HL-60 (cell line): ENCODE data around the gene TUBGCP5.

Experiments
- DNase-seq, 2 experiments: peaks; one replicate each; pipeline ENCODE4 v3.0.0-alpha.2; 2010 to 2020; ENCODE audit warnings: low read depth in 1 of 2, low spot score in 1 of 2
- H3K27ac ChIP-seq: fragments of 250-450 bp; sonication (Bioruptor Pico); replicated peaks from 2 replicates; pipeline ENCODE4 v1.5.1; 2020; ENCODE audit warnings: mild to moderate bottlenecking, moderate library complexity
- H3K27me3 ChIP-seq: fragments of 250-450 bp; sonication (Bioruptor Pico); 2 replicates; pipeline ENCODE4 v1.5.1; 2021; ENCODE audit warnings: mild to moderate bottlenecking, moderate library complexity; ENCODE audit not compliant: insufficient read depth, poor library complexity, severe bottlenecking
- H3K4me3 ChIP-seq: replicated peaks from 2 replicates; pipeline ENCODE4 v1.5.1; 2011; ENCODE audit warnings: mild to moderate bottlenecking, control low read depth, low read length; ENCODE audit not compliant: insufficient read depth
- GABPA ChIP-seq: IDR thresholded peaks from 2 replicates; pipeline ENCODE4 v1.6.1; 2012; ENCODE audit warnings: low read depth
- POLR2AphosphoS5 ChIP-seq: IDR thresholded peaks from 2 replicates; pipeline ENCODE4 v1.6.1; 2012; ENCODE audit warnings: low read depth
- REST ChIP-seq: IDR thresholded peaks from 2 replicates; pipeline ENCODE4 v1.6.1; 2012; ENCODE audit warnings: low read depth; ENCODE audit not compliant: insufficient replicate concordance
- SPI1 ChIP-seq: IDR thresholded peaks from 2 replicates; pipeline ENCODE4 v1.6.1; 2012; ENCODE audit warnings: low read depth, mild to moderate bottlenecking, borderline replicate concordance
- TF ChIP-seq, protein P1 (sequence below): IDR thresholded peaks from one replicate; pipeline ENCODE4 v1.5.1; 2011; ENCODE audit warnings: low read length, control low read depth, inconsistent platforms; ENCODE audit not compliant: insufficient read depth

TUBGCP5 gene

GRCh38 chr15:22981051-22981840 is 58.1 kb downstream of the TUBGCP5 start:
- H3K27me3 ChIP-seq, result no peaks in the 10 kb centered on the region
- no peak overlapping the region for H3K4me3 ChIP-seq
- DNase-seq, result no peak
- TF ChIP-seq POLR2AphosphoS5 (no peak), SPI1 (no peak), GABPA (no peak), REST (no peak)
- TF ChIP-seq, protein P1, sequence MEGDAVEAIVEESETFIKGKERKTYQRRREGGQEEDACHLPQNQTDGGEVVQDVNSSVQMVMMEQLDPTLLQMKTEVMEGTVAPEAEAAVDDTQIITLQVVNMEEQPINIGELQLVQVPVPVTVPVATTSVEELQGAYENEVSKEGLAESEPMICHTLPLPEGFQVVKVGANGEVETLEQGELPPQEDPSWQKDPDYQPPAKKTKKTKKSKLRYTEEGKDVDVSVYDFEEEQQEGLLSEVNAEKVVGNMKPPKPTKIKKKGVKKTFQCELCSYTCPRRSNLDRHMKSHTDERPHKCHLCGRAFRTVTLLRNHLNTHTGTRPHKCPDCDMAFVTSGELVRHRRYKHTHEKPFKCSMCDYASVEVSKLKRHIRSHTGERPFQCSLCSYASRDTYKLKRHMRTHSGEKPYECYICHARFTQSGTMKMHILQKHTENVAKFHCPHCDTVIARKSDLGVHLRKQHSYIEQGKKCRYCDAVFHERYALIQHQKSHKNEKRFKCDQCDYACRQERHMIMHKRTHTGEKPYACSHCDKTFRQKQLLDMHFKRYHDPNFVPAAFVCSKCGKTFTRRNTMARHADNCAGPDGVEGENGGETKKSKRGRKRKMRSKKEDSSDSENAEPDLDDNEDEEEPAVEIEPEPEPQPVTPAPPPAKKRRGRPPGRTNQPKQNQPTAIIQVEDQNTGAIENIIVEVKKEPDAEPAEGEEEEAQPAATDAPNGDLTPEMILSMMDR, result no peak
- H3K27ac ChIP-seq, result no peak overlapping the region

DNA sequence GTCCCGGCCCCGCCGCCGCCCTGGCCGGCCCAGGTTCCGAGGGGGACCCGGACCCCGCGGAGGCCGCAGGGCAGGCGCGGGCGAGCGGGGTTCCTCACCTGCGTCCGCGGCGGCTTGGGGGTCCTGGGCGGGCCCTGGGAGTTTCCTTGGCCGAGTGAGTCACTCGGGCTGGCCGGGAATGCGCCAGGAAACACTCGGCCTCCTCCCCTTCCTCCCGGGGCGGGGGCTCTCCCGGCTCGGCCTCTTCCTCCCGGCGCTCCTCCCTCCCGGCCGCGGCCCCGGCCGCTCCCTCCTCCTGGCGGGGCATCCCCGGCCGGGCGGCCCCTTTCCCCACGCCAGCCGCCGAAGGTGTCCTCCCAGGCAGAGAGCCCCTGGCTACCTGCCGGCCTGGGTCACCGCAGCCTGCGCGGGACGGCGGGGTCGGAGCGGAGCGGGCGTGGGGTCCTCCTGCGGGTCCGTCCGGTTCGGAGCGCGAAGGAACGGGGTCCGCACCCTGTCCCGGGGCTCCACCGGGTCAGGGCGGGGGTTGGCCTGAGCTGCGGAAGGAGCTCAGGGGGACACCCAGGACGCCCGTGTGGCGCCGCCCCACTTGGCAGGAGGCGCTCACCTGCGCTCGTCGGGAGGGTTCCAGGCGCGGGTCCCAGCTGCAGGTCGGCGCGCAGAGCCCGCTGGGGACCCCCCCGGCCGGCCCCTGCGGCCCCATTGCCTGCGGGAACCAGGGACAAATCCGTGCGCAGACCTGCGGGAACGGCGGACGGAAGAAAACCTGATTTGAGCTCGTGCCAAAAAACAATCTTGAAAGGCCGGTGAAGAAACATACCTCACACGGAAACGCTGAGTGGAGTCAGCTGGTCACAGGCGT is 58.9 kb downstream of the TUBGCP5 start, which contains the start of gene CYFIP1:
TSS of gene CYFIP1 (minus strand) at position 180 of the 862 bp plus-strand sequence. CDS start 33,083 bp downstream, outside the sequence.
- no peaks in the 10 kb centered on the region for H3K27me3 ChIP-seq
- TF ChIP-seq, protein P1, result no peak
- no peak for TF ChIP-seq SPI1
- TF ChIP-seq REST, result no peak
- no peak for TF ChIP-seq GABPA
- TF ChIP-seq POLR2AphosphoS5, result no peak
- peak; percentile 28 to 49 for DNase-seq
- H3K27ac ChIP-seq, result no peak within 1 kb of the TSS
- peak within 1 kb of the TSS; percentile 84 for H3K4me3 ChIP-seq

- peak in 1 of 2 experiments; percentile 60 for DNase-seq
- H3K27ac ChIP-seq, result no peak overlapping the region
- H3K27me3 ChIP-seq, result no peaks in the 10 kb centered on the region
- H3K4me3 ChIP-seq, result peak overlapping the region; percentile 84
- TF ChIP-seq REST, result no peak
- TF ChIP-seq POLR2AphosphoS5, result no peak
- no peak for TF ChIP-seq GABPA
- TF ChIP-seq, protein P1, result no peak
- TF ChIP-seq SPI1, result no peak
Measured at GRCh38 chr15:22979238-22980188, 59.9 kb downstream of the TUBGCP5 start.
